ENCODE results near the gene HSPA12B. TPM values are rescaled to one million over a fixed set of nuclear protein-coding genes. Genes with fewer than 3 reads are reported as not detected.

The HSPA12B gene
- total RNA-seq, 1 experiment from 2014 or later: 2.7 TPM

- WGBS (ENCODE audit: extremely low coverage, insufficient read length, low lambda C conversion rate): no CpG with 5 or more reads among the region's 2 CpGs
- H2BK20ac ChIP-seq (ENCODE audit: low read depth, low read length, poor library complexity, severe bottlenecking): no peak overlapping the region
- no peak overlapping the region for H4K8ac ChIP-seq (replicated peaks; ENCODE audit: insufficient read length, low read depth, low read length)
- H3K27ac ChIP-seq (ENCODE audit: insufficient read length, low read depth, low read length): no peak overlapping the region
- Mint-ChIP-seq H3K4me3 (no peak overlapping the region), H3K4me1 (peaks cover 15 to 26% of the 10 kb centered on the region in 2 experiments), H3K27ac (peak overlapping the region in 1 of 3 experiments; percentile 94; a peak in 2 of 7 replicates), H3K36me3 (ENCODE audit: insufficient read depth in 1 of 3, low read depth in 3 of 3) (peaks cover 5 to 6% (median 5%) of the 10 kb centered on the region in 3 experiments; a peak in 5 of 7 replicates), H3K9me3 (no peaks in the 10 kb centered on the region), H3K27me3 (ENCODE audit: low read depth) (peaks cover 66% of the 10 kb centered on the region)
- H3T11ph ChIP-seq (ENCODE audit: low read length): no peak overlapping the region
- H3K23me2 ChIP-seq (ENCODE audit: insufficient read length, low read depth, low read length, poor library complexity, severe bottlenecking): peaks cover 29% of the 10 kb centered on the region
- H3K9ac ChIP-seq (ENCODE audit: extremely low read depth, insufficient read length, low read length): no peak overlapping the region
- H4K91ac ChIP-seq (ENCODE audit: insufficient read length, low read depth, low read length): no peak overlapping the region
- H2BK120ac ChIP-seq (ENCODE audit: low read depth, low read length, poor library complexity, severe bottlenecking): no peak overlapping the region
- H2BK15ac ChIP-seq (ENCODE audit: low read depth, low read length): no peak overlapping the region
- peaks cover 1% of the 10 kb centered on the region; the same call in 1 of the 2 replicates for H3K4me1 ChIP-seq (ENCODE audit: insufficient read depth, low read length)
- no peak overlapping the region for H3K4me2 ChIP-seq (ENCODE audit: insufficient read depth, insufficient read length, low read length)
- no peaks in the 10 kb centered on the region for H3K9me3 ChIP-seq (ENCODE audit: control insufficient read depth, low read depth, low read length)
- TF ChIP-seq, protein P1, sequence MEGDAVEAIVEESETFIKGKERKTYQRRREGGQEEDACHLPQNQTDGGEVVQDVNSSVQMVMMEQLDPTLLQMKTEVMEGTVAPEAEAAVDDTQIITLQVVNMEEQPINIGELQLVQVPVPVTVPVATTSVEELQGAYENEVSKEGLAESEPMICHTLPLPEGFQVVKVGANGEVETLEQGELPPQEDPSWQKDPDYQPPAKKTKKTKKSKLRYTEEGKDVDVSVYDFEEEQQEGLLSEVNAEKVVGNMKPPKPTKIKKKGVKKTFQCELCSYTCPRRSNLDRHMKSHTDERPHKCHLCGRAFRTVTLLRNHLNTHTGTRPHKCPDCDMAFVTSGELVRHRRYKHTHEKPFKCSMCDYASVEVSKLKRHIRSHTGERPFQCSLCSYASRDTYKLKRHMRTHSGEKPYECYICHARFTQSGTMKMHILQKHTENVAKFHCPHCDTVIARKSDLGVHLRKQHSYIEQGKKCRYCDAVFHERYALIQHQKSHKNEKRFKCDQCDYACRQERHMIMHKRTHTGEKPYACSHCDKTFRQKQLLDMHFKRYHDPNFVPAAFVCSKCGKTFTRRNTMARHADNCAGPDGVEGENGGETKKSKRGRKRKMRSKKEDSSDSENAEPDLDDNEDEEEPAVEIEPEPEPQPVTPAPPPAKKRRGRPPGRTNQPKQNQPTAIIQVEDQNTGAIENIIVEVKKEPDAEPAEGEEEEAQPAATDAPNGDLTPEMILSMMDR (conservative IDR thresholded peaks at IDR 0.05): no peak
- no peak overlapping the region for H3K4ac ChIP-seq (ENCODE audit: low read depth, low read length)
- no peak overlapping the region for H2BK12ac ChIP-seq (ENCODE audit: insufficient read length, low read depth, low read length)
- H3K14ac ChIP-seq (ENCODE audit: insufficient read depth, low read length): no peak overlapping the region
- H3K27me3 ChIP-seq (ENCODE audit: insufficient read depth, low read length): peaks cover 13% of the 10 kb centered on the region
- no peak for DNase-seq
- no peaks in the 10 kb centered on the region for H4K20me1 ChIP-seq (ENCODE audit: control insufficient read depth, insufficient read depth, insufficient read length)
- no peak overlapping the region for H2AFZ ChIP-seq (ENCODE audit: low read length)
- no peak overlapping the region for H3K23ac ChIP-seq (ENCODE audit: insufficient read length, low read depth, low read length)
- H3K18ac ChIP-seq (ENCODE audit: insufficient read length, low read depth, low read length): no peak overlapping the region
- H2AK5ac ChIP-seq (ENCODE audit: insufficient read length, low read length): no peak overlapping the region
- H3K79me2 ChIP-seq (ENCODE audit: insufficient read depth, low read length): no peaks in the 10 kb centered on the region
- H4K5ac ChIP-seq (ENCODE audit: insufficient read length, low read depth, low read length): no peak overlapping the region
- no peaks in the 10 kb centered on the region for H3K79me1 ChIP-seq (ENCODE audit: insufficient read depth, low read depth, low read length, poor library complexity, severe bottlenecking)
- no peak overlapping the region for H2BK5ac ChIP-seq (ENCODE audit: insufficient read length, low read length)
- no peak overlapping the region for H3K56ac ChIP-seq (ENCODE audit: insufficient read length, low read depth, low read length)
Measured at GRCh38 chr20:3747471-3747870, 15.0 kb downstream of the HSPA12B start.

All from H9 (cell line).